Tibial artery (tissue), 4 donors: ENCODE results near the gene CAGE1.

Source experiments
- DNase-seq, 2 donors: peaks; one replicate each; pipeline ENCODE4 v3.0.0-alpha.2; 2019
- H3K27ac ChIP-seq, 2 donors: fragments of 200-600 bp; sonication (generic) in 1 of 2; 1 replicate in 1 of 2; 2 replicates in 1 of 2; pipeline ENCODE4 v1.5.1; 2018 to 2019; ENCODE audit warnings: mild to moderate bottlenecking in 1 of 2
- H3K27me3 ChIP-seq, 2 donors: fragments of 200-600 bp; sonication (generic) in 1 of 2; one replicate each; pipeline versions ENCODE4 v1.5.1 to v1.6.0; 2016 to 2019
- H3K36me3 ChIP-seq, 3 donors: fragments of 200-600 bp; sonication (generic) in 2 of 3; one replicate each; pipeline ENCODE4 v1.5.1; 2016 to 2019; ENCODE audit warnings: mild to moderate bottlenecking in 2 of 3
- H3K4me1 ChIP-seq, 4 donors: fragments of 200-600 bp; sonication (generic) in 2 of 4; 1 replicate in 3 of 4; 2 replicates in 1 of 4; pipeline ENCODE4 v1.5.1; 2016 to 2019
- H3K4me3 ChIP-seq, 2 donors: fragments of 200-600 bp; sonication (generic) in 1 of 2; 1 replicate in 1 of 2; 2 replicates in 1 of 2; pipeline ENCODE4 v1.5.1; 2018 to 2019; ENCODE audit warnings: mild to moderate bottlenecking in 2 of 2
- H3K9me3 ChIP-seq, 3 donors: fragments of 200-600 bp; sonication (generic) in 1 of 3; one replicate each; pipeline ENCODE4 v1.5.1; 2016 to 2019
- CTCF ChIP-seq, 2 experiments: fragments of 200-600 bp in 1 of 2; fragments of 450-650 bp in 1 of 2; IDR thresholded peaks; one replicate each; pipeline ENCODE4 v1.5.1; 2017 to 2019; ENCODE audit warnings: antibody characterized with exemption in 2 of 2, mild to moderate bottlenecking in 1 of 2, moderate library complexity in 1 of 2
- intact Hi-C: fragments of 100-400 bp; cut with DNase I; formaldehyde crosslinking; loops from one replicate; pipeline ENCODE4 v1.15.0; 2023; ENCODE audit warnings: low total_unique reads

Gene CAGE1

GRCh38 chr6:7392402-7392801 is 2.9 kb upstream of the CAGE1 start:
- H3K27ac ChIP-seq: no peak overlapping the region
- H3K4me3 ChIP-seq: no peak overlapping the region
- no peak for DNase-seq
- peaks cover 0 to 26% (median 9%) of the 10 kb centered on the region in 4 donors for H3K4me1 ChIP-seq
- H3K27me3 ChIP-seq: no peaks in the 10 kb centered on the region
- H3K9me3 ChIP-seq: no peaks in the 10 kb centered on the region
- TF ChIP-seq CTCF (IDR thresholded peaks at IDR 0.05): no peak
- intact Hi-C loops: loop anchor here (5.0 kb wide), 2 partner anchors 80 to 220 kb away; partner anchors contain the start of gene SSR1
- H3K36me3 ChIP-seq: peaks cover 20 to 39% (median 25%) of the 10 kb centered on the region in 3 donors

GRCh38 chr6:7391151-7391550 is 1.6 kb upstream of the CAGE1 start:
- Histone ChIP-seq H3K4me1 (peaks cover 0 to 26% (median 9%) of the 10 kb centered on the region in 4 donors), H3K4me3 (no peak overlapping the region), H3K9me3 (no peaks in the 10 kb centered on the region), H3K27me3 (no peaks in the 10 kb centered on the region), H3K27ac (no peak overlapping the region), H3K36me3 (peaks cover 19 to 27% (median 20%) of the 10 kb centered on the region in 3 donors)
- intact Hi-C loops: loop anchor here (5.0 kb wide), 2 partner anchors 79 to 221 kb away; partner anchors contain the start of gene SSR1
- no peak for TF ChIP-seq CTCF (IDR thresholded peaks at IDR 0.05)
- no peak for DNase-seq

GRCh38 chr6:7390226-7390878 is 810 bp upstream of the CAGE1 start:
- TF ChIP-seq CTCF (IDR thresholded peaks at IDR 0.05): no peak
- intact Hi-C loops: loop anchor here (5.0 kb wide), 2 partner anchors 78 to 222 kb away; partner anchors contain the start of gene SSR1
- Histone ChIP-seq H3K9me3 (no peaks in the 10 kb centered on the region), H3K27me3 (no peaks in the 10 kb centered on the region), H3K36me3 (peaks cover 11 to 19% (median 14%) of the 10 kb centered on the region in 3 donors), H3K27ac (peak overlapping the region; percentile 86 to 94), H3K4me3 (peak overlapping the region; percentile 85 to 87), H3K4me1 (peaks cover 0 to 26% (median 9%) of the 10 kb centered on the region in 4 donors)
- DNase-seq: no peak

- H3K36me3 ChIP-seq: peaks cover 0 to 10% (median 7%) of the 10 kb centered on the region in 3 donors
- H3K27ac ChIP-seq: peak overlapping the region; percentile 86 to 94
- H3K9me3 ChIP-seq: no peaks in the 10 kb centered on the region
- H3K4me1 ChIP-seq: peaks cover 0 to 26% (median 9%) of the 10 kb centered on the region in 4 donors
- TF ChIP-seq CTCF (IDR thresholded peaks at IDR 0.05): no peak
- H3K4me3 ChIP-seq: peak overlapping the region; percentile 85 to 87
- intact Hi-C loops: no loop called here
- H3K27me3 ChIP-seq: no peaks in the 10 kb centered on the region
- peak in 1 of 2 donors; percentile 57 for DNase-seq
Measured at GRCh38 chr6:7389162-7389450, 436 bp downstream of the CAGE1 start.

GRCh38 chr6:7381092-7381491 is 8.4 kb downstream of the CAGE1 start:
- intact Hi-C loops: no loop called here
- Histone ChIP-seq H3K36me3 (no peaks in the 10 kb centered on the region), H3K27ac (no peak overlapping the region), H3K4me3 (no peak overlapping the region), H3K4me1 (no peaks in the 10 kb centered on the region), H3K27me3 (peaks cover 0 to 3% of the 10 kb centered on the region in 2 donors), H3K9me3 (no peaks in the 10 kb centered on the region)
- TF ChIP-seq CTCF (IDR thresholded peaks at IDR 0.05): no peak
- DNase-seq: no peak
